A172 (cell line): ENCODE results near the gene AKR1C4. TPM values are rescaled to one million over a fixed set of nuclear protein-coding genes. Genes with fewer than 3 reads are reported as not detected.
"Not testable (repeated sequence)": the region's sequence is repeated elsewhere in the genome, so short reads cannot be mapped to it uniquely, and the experiment has no call there.

Experiments used
- DNase-seq: peaks from one replicate; pipeline ENCODE4 v3.0.0-alpha.2; 2015; ENCODE audit warnings: low spot score
- total RNA-seq: library from RNA; depleted of rRNA; stranded (reverse); fragments of >200 nt; shearing (Covaris generic); gene quantifications from 2 replicates; pipeline ENCODE4 v1.2.3, GENCODE V29; 2014; rRNA removed

The AKR1C4 gene
- total RNA-seq = not detected in 2 replicates

GRCh38 chr10:5196702-5197113, at the start of gene AKR1C4:
Gene AKR1C4, plus strand, starts transcription at chr10:5196837. Its CDS starts 31 bp downstream, at chr10:5196868.
- DNase-seq = no peak

DNA sequence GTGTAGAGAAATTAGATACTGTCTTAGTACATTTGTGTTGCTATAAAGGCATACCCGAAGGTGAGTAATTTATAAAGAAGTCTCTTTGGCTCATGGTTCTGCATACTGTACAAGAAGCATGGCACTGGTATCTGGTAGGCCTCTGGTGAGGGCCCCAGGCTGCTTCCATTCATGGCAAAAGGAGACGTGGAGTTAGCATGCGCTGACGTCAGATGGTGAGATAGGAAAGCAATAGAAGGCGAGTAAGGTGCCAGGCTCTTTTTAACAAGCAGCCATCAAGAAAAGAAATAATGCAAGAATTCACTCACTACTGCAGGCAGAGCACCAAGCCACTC, 49.8 kb upstream of the AKR1C4 start:
- no peak for DNase-seq

DNA sequence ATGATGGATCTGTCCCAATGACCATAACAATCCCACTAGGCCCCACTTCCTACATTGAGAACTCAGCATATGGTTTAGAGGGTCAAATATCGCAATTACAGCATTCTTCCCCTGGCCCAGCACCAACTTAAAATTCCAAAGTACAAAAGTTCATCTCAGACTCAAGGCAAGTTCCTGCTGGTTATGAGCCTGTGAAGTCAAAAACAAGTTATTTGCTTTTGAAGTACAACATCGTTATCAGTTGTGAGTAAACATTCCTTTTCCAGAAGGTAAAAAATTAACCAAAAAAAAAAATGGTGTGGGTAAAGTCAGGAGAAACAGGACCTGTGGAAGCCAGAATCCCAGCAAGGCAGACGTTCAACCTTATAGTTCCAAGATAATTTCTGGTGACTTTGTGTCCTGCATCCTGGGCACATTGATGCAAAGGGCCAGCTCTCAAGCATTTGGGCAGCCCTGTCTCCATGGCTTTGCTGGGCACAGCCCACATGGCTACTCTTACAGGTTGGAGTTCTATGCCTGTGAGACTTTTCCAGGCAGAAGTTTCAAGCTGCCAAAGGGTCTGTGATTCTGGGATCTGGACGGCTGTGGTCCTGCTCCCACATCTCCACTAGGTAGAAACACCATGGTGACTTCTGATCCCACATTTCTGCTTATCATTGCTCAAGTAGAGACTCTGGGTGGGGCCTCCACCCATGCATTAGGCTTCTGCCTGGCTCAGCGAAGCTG, 49.2 kb upstream of the AKR1C4 start:
- no peak for DNase-seq

- no peak for DNase-seq
Observed at GRCh38 chr10:5147981-5148677, 48.5 kb upstream of the AKR1C4 start.

GRCh38 chr10:5148678-5149032, 48.0 kb upstream of the AKR1C4 start:
- no peak for DNase-seq

DNA sequence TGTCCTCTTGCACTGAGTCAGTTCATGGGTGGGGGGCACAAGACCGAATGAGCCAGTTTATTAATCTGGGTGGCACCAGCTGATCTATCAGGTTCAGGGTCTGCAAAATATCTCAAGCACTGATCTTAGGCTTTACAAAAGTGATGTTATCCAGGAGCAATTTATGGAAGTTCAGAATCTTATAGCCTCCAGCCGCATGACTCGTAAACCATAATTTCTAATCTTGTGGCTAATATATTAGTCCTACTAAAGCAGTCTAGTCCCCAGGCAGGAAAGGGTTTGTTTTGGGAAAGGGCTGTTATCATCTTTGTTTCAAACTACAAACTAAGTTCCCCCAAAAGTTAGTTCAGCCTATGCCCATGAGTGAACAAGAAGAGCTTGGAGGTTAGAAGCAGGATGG, 45.6 kb upstream of the AKR1C4 start:
- DNase-seq = no peak

- no peak for DNase-seq
Observed at GRCh38 chr10:5155951-5156350, 40.7 kb upstream of the AKR1C4 start.

DNA sequence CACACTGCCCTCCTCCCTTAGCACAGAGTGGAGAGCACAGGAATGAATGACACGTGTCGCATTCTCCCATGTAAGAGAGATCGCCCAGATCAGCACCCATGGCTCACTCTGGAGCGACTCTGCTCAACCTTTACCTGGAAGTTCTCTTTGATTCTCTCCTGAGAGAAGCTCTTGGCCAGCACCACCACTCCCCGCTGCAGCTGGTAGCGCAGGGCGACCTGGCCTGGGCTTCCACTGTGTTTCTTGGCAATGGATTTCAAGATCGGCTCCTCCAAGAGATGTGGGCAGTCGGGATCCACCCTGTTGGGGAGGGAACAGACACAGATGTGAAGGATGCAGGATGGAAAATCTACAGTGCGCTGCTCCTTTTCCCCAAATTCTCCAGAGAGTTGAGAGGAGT, 39.1 kb upstream of the AKR1C4 start:
- no peak for DNase-seq

GRCh38 chr10:5159126-5159525, 37.5 kb upstream of the AKR1C4 start:
- DNase-seq = peak; percentile 14

DNA sequence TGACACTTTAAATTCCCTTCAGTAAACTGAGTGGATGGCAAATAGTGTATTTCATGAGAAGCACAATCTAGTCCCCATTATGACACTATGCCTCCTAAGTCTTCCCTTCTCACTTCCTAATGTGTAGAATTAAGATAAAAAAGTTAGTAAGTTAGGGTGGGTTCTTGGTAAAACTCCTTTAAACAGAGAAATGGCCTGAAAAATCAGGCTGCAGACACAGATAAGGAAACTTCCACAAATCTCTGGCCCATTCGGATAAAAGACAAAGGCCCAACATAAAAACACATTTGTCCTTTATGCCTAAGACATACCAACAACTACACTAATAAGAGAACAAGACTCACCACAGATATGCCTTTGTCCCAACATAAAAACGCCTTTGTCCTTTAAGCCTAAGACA, 33.1 kb upstream of the AKR1C4 start:
- no peak for DNase-seq

- DNase-seq = peak; percentile 13
Observed at GRCh38 chr10:5165738-5166137, 30.9 kb upstream of the AKR1C4 start.

GRCh38 chr10:5168897-5169420, 27.7 kb upstream of the AKR1C4 start:
- no peak for DNase-seq

DNA sequence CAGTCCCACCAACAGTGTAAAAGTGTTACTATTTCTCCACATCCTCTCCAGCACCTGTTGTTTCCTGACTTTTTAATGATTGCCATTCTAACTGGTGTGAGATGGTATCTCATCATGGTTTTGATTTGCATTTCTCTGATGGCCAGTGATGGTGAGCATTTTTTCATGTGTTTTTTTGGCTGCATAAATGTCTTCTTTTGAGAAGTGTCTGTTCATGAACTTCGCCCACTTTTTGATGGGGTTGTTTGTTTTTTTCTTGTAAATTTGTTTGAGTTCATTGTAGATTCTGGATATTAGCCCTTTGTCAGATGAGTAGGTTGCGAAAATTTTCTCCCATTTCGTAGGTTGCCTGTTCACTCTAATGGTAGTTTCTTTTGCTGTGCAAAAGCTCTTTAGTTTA, 21.1 kb upstream of the AKR1C4 start:
- DNase-seq = not testable (repeated sequence)

GRCh38 chr10:5180503-5180902, 16.1 kb upstream of the AKR1C4 start:
- not testable (repeated sequence) for DNase-seq

- DNase-seq = no peak
Observed at GRCh38 chr10:5183923-5184322, 12.7 kb upstream of the AKR1C4 start.

GRCh38 chr10:5184987-5185775, 11.5 kb upstream of the AKR1C4 start, which contains the start of gene AKR1C8:
Gene AKR1C8, minus strand, starts transcription at chr10:5185150. Its CDS starts 46 bp downstream, at chr10:5185104.
- DNase-seq = no peak

DNA sequence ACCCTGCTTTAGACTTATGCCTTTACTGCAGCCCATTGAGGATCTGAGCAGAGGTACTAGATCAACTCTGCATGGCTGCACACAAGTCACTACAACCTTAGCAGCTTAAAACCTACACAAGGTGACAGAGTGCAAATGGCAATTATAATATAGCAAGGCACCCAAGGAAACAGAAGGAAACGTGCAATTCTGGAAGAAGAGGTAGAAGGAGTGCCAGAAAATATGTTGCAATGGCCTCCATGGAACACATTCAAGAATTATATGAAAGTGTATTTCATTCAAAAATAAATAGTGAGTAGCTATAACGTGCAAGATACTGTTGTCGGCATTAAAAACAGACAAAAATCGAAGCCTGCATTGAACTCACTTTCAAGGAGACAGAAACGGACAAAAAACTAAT, 8.8 kb upstream of the AKR1C4 start:
- no peak for DNase-seq

GRCh38 chr10:5188358-5188757, 8.3 kb upstream of the AKR1C4 start:
- no peak for DNase-seq

DNA sequence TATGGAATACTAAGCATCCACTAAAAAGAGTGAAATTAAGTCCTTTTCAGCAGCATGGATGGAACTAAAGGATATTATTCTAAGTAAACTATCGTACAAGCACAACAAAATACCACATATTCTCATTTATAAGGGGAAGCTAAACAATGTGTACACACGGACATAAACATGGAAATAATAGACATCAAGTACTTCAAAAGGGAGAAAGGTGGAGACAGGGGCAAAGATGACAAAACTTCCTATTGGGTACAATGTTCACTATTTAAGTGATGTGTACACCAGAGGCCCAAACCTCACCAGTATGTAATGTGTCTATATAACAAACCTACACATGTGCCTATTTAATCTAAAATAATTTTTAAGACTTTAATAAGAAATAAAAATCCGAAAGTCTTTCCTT, 2.2 kb upstream of the AKR1C4 start:
- DNase-seq = no peak

DNA sequence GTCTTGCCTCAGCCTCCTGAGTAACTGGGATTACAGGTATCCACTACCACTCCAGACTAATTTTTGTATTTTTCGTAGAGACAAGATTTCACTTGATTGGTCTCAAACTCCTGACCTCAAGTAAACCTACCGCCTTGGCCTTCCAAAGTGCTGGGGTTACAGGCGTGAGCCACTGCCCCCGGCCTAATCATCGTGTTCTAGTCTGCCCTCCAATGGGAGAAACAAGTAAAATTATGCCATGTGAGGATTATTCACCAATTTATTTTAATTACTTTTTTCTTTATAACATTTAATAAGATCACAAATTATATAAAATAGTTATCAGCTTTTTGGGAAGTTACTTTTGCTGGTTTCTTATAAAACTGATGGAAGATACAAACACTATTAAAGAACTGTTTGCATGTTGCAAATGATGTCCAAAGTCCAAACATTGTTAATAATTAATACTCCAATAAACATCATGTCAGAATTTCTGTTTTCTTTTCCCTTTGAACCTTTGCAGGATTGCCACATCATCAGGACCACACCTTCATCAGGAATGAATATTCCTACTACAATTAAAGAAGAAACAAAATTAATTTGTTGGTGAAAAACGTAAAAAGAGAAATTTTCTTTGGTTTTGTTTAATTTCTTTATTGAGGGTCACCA, 786 bp upstream of the AKR1C4 start:
- DNase-seq = no peak

- DNase-seq = peak; percentile 31
Observed at GRCh38 chr10:5198386-5198785, 1.7 kb downstream of the AKR1C4 start.

DNA sequence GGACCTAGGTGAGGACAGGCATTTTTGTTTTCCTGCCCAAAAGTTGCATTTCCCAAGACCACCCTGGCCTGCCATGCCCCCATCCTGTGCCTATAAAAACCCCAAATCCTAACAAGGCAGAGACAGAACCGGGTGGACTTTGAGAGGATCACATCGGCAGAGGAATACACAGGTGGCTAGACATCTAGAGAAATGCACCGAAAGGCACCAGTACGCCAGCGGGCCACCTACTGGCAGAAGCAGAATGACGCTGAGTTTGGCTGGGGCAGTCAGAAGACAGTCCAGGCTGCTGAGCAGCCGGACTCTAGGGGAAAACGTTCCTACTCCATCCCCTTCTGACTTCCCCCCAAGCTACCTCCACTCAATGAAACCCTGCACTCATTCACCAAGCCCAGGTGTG, 2.8 kb downstream of the AKR1C4 start:
- DNase-seq = peak; percentile 23
